K562 (cell line): ENCODE results near the gene SLC1A1. TPM values are rescaled to one million over a fixed set of nuclear protein-coding genes. Genes with fewer than 3 reads are reported as not detected.

Source experiments
- CGGBP1 ChIP-seq: fragments of 250-450 bp; sonication (Bioruptor Pico); IDR thresholded peaks from 2 replicates; pipeline ENCODE4 v1.9.0; 2021; ENCODE audit warnings: mild to moderate bottlenecking
- CLOCK ChIP-seq: fragments of 250-450 bp; sonication (Bioruptor Pico); IDR thresholded peaks from 2 replicates; pipeline ENCODE4 v1.4.0; 2020; ENCODE audit warnings: mild to moderate bottlenecking, moderate library complexity, borderline replicate concordance
- COPS2 ChIP-seq: fragments of 450-650 bp; conservative IDR thresholded peaks from 2 replicates; pipeline ENCODE4 v1.6.1; 2016; ENCODE audit warnings: mild to moderate bottlenecking, moderate library complexity
- CUX1 ChIP-seq: fragments of 200-800 bp; sonication (Bioruptor generic); IDR thresholded peaks from 2 replicates; pipeline ENCODE4 v1.6.1; 2016; ENCODE audit warnings: missing genetic modification characterization, missing compliant biosample characterization
- EWSR1 ChIP-seq: fragments of 450-650 bp; IDR thresholded peaks from 2 replicates; pipeline ENCODE4 v1.6.1; 2018; ENCODE audit warnings: borderline replicate concordance, mild to moderate bottlenecking, low read depth, moderate library complexity; ENCODE audit not compliant: partially characterized antibody
- GABPA ChIP-seq: fragments of 200-800 bp; sonication (Bioruptor generic); conservative IDR thresholded peaks from 2 replicates; pipeline ENCODE4 v1.6.1; 2016; ENCODE audit warnings: low read depth, missing genetic modification characterization, missing compliant biosample characterization
- HDAC8 ChIP-seq: fragments of 450-650 bp; IDR thresholded peaks from 2 replicates; pipeline ENCODE4 v1.6.1; 2016; ENCODE audit warnings: mild to moderate bottlenecking, missing genetic modification characterization, moderate library complexity, missing compliant biosample characterization
- STAT6 ChIP-seq: sonication (generic); formaldehyde crosslinking; IDR thresholded peaks from 2 replicates; pipeline ENCODE4 v1.8.1; 2023; ENCODE audit warnings: mild to moderate bottlenecking, missing genetic modification reagents
- ZNF696 ChIP-seq: fragments of 250-450 bp; sonication (Bioruptor Pico); conservative IDR thresholded peaks from 2 replicates; pipeline ENCODE4 v1.4.0; 2020; ENCODE audit warnings: mild to moderate bottlenecking, moderate library complexity
- polyA plus RNA-seq, 8 experiments: library from polyadenylated mRNA; depleted of rRNA in 4 of 8; stranded (reverse) in 5 of 8; unstranded in 3 of 8; fragments of >200 nt; fragmentation: Nextera tagmentation in 2 of 8; fragmentation: Illumina TruSeq in 1 of 8; extraction: Ambion mirVana in 2 of 8; extraction: Trizol in 1 of 8; gene quantifications; 2 replicates each; pipeline versions ENCODE4 v1.2.1 to v1.2.3, GENCODE V29; 2011 to 2014; ENCODE audit warnings: inconsistent platforms in 1 of 8, missing spikeins in 1 of 8
- total RNA-seq, 7 experiments: library from RNA; depleted of rRNA in 6 of 7; stranded (reverse); fragments of >200 nt in 6 of 7; fragmentation: Illumina TruSeq in 2 of 7; extraction: Trizol in 2 of 7; gene quantifications; 2 replicates each; pipeline versions ENCODE4 v1.2.1 to v1.2.3, GENCODE V29; 2011 to 2021; ENCODE audit warnings: low replicate concordance in 1 of 7

The SLC1A1 gene
- total and polyA plus RNA-seq, 9 of the 15 experiments (the other 6 are each of a cell fraction or from before 2014, with no cell fraction given) = 0.11 to 0.16 TPM; not detected in 7

- TF ChIP-seq CUX1 (CRISPR knock-in tag) (no peak), COPS2 (no peak), CLOCK (CRISPR knock-in tag) (no peak), GABPA (tag) (no peak), CGGBP1 (CRISPR knock-in tag) (no peak), STAT6 (CRISPR knock-in tag) (no peak), HDAC8 (tag) (no peak), EWSR1 (no peak), ZNF696 (CRISPR knock-in tag) (no peak)
- TF ChIP-seq, all 486 proteins: peak for 0
Measured at GRCh38 chr9:4630836-4631235, 140.6 kb downstream of the SLC1A1 start (continued).
